A673 (cell line): ENCODE measurements around the gene ZBTB16. TPM values are rescaled to one million over a fixed set of nuclear protein-coding genes. Genes with fewer than 3 reads are reported as not detected.

Experiments
- BruUV-seq: library from RNA; stranded (reverse); fragments of 400-500 nt; replicated peaks from 2 replicates; lab custom pipeline; 2021; lab: Mats Ljungman, UMichigan
- CTCF ChIA-PET: fragments of 300-600 bp; sonication (Branson Sonifier 250); formaldehyde crosslinking; loops from one replicate; lab custom pipeline; 2022; ENCODE audit warnings: antibody characterized with exemption; lab: Charles Lee
- POLR2A ChIA-PET: fragments of 300-600 bp; sonication (Branson Sonifier 250); formaldehyde crosslinking; loops from one replicate; lab custom pipeline; 2022; ENCODE audit warnings: antibody characterized with exemption; ENCODE audit not compliant: low non-redundant PET; lab: Charles Lee
- DNase-seq: peaks from one replicate; pipeline ENCODE4 v3.0.0-alpha.2; 2015; ENCODE audit warnings: low spot score
- H3K27ac ChIP-seq: fragments of 200-600 bp; sonication (generic); 2 replicates; pipeline ENCODE4 v1.5.1; 2016; ENCODE audit warnings: mixed run types, low read depth, mild to moderate bottlenecking, mixed read lengths, antibody characterized with exemption, low read length; ENCODE audit not compliant: poor library complexity, severe bottlenecking
- H3K27me3 ChIP-seq: fragments of 200-600 bp; sonication (generic); replicated peaks from 2 replicates; pipeline ENCODE4 v1.6.1; 2017; ENCODE audit warnings: mixed run types, low read depth, mild to moderate bottlenecking, mixed read lengths, antibody characterized with exemption, low read length; ENCODE audit not compliant: insufficient read depth, poor library complexity
- H3K36me3 ChIP-seq: fragments of 200-600 bp; sonication (generic); 2 replicates; pipeline ENCODE4 v1.6.1; 2016; ENCODE audit warnings: mixed run types, mild to moderate bottlenecking, mixed read lengths, antibody characterized with exemption, low read length; ENCODE audit not compliant: insufficient read depth, poor library complexity, severe bottlenecking
- H3K4me1 ChIP-seq: fragments of 200-600 bp; sonication (generic); 2 replicates; pipeline ENCODE4 v1.6.1; 2017; ENCODE audit warnings: mixed run types, mild to moderate bottlenecking, mixed read lengths, antibody characterized with exemption, low read length; ENCODE audit not compliant: insufficient read depth, poor library complexity, severe bottlenecking
- H3K4me3 ChIP-seq: fragments of 200-600 bp; sonication (generic); 2 replicates; pipeline ENCODE4 v1.5.1; 2016; ENCODE audit warnings: low read depth, mixed run types, mild to moderate bottlenecking, mixed read lengths, low read length; ENCODE audit not compliant: poor library complexity, severe bottlenecking
- H3K9me3 ChIP-seq: fragments of 200-600 bp; sonication (generic); 2 replicates; pipeline ENCODE4 v1.6.1; 2016; ENCODE audit warnings: mixed run types, low read depth, mild to moderate bottlenecking, mixed read lengths, antibody characterized with exemption, low read length; ENCODE audit not compliant: poor library complexity, severe bottlenecking
- CTCF ChIP-seq: fragments of 300-800, 200-600 bp; sonication (generic); conservative IDR thresholded peaks from 2 replicates; pipeline ENCODE4 v1.5.1; 2017; ENCODE audit warnings: low read depth, mild to moderate bottlenecking, antibody characterized with exemption, low read length, moderate library complexity, mixed read lengths
- EZH2 ChIP-seq: fragments of 200-600 bp; sonication (generic); IDR thresholded peaks from 2 replicates; pipeline ENCODE4 v1.6.1; 2017; ENCODE audit warnings: borderline replicate concordance, low read depth, mild to moderate bottlenecking, mixed read lengths, antibody characterized with exemption, low read length; ENCODE audit not compliant: poor library complexity, severe bottlenecking
- intact Hi-C: fragments of 100-400 bp; cut with micrococcal nuclease; formaldehyde crosslinking; loops from one replicate; pipeline ENCODE4 v1.10.0; 2022; ENCODE audit not compliant: unreplicated experiment
- total RNA-seq: library from RNA; stranded (reverse); gene quantifications from 2 replicates; pipeline ENCODE4 v1.2.3, GENCODE V29; 2021

The ZBTB16 gene
- total RNA-seq, 1 experiment from 2014 or later: 12.0 TPM

DNA sequence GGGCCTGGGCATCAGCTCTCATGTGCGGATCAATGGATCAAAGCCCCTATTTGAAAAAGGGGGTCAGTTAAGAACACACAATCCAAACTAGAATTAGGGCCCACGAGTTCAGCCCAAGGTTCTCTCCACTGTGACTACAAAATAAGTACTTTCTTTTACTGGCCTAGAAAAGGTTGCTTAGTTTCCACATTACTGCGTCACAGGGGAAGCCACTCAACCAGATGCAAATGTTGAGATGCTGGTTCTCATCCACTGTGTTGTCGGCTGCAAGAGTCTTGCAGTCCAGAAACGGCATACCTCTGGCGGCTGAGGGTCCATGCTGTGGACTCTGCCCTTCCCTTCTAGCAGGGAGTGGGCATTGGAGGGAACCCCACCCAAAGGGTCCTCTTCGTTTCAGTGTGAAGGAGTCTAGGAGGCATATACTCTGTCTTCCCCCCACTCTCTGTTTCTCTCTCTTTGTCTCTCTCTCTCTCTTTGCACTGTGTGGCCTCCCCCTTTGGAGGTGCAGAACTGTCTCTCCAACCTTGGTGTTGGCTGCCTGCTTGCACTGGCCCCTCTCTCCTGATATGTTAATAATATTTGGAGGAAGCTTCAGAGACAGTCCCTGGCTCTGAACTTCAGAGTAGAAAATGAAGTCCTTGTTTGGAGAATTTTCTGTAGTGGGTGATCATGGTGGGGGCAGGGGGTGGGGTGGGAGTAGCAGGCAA, 137.6 kb downstream of the ZBTB16 start:
- no TSS peak for BruUV-seq
- no peaks in the 10 kb centered on the region for H3K27me3 ChIP-seq
- H3K9me3 ChIP-seq: no peaks in the 10 kb centered on the region
- POLR2A ChIA-PET: no interaction called here
- H3K4me3 ChIP-seq: no peak overlapping the region
- no peak for DNase-seq
- H3K36me3 ChIP-seq: no peaks in the 10 kb centered on the region
- TF ChIP-seq CTCF (no peak), EZH2 (no peak)
- H3K27ac ChIP-seq: no peak overlapping the region
- CTCF ChIA-PET: no interaction called here
- peaks cover 7% of the 10 kb centered on the region for H3K4me1 ChIP-seq
- intact Hi-C loops: no loop called here

DNA sequence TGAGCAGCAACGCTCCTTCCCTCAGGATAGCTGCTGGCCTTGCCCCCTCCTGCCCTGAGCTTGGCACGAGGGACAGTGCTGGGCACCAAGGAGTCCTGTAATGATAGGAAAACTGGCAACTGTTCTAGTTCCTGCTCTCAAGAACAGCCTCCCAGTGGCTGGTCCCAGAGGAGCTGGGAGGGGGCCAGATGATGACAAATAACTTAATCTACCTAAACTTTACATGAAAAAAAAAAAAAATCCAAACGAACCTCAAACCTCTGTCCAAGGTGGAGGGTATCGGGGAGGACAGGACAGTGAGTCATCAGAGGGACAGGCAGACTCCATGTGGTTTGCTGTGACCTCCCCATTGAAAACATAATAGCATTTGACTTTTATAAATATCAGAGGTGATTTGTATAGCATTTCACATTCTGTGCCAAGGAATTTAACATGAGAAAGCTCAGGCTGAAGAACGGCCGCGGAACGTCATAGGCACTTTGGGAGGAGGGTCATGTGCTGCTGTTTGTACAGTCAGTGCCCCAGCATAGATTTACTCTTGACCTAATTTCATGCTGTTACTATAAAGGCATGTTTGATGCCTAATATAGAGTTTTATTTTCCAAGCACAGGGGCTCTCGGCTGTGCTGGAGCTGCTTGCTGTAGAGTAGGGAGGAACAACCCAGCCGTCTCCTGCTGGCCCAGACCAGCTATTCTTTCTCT, 138.4 kb downstream of the ZBTB16 start:
- intact Hi-C loops: no loop called here
- ChIA-PET POLR2A (interaction anchor here (0.7 kb wide), 1 partner anchor 21 kb away, joined by 4 read pairs; no protein-coding TSS in a partner anchor), CTCF (no interaction called here)
- no peaks in the 10 kb centered on the region for H3K27me3 ChIP-seq
- BruUV-seq: no TSS peak
- peaks cover 7% of the 10 kb centered on the region for H3K4me1 ChIP-seq
- H3K27ac ChIP-seq: no peak overlapping the region
- TF ChIP-seq EZH2: no peak
- TF ChIP-seq CTCF: no peak
- no peaks in the 10 kb centered on the region for H3K9me3 ChIP-seq
- DNase-seq: peak; percentile 40
- H3K36me3 ChIP-seq: no peaks in the 10 kb centered on the region
- H3K4me3 ChIP-seq: no peak overlapping the region

- CTCF ChIA-PET: no interaction called here
- DNase-seq: no peak
- Histone ChIP-seq H3K9me3 (no peaks in the 10 kb centered on the region), H3K4me1 (peaks cover 4% of the 10 kb centered on the region), H3K36me3 (no peaks in the 10 kb centered on the region), H3K27ac (no peak overlapping the region), H3K4me3 (no peak overlapping the region), H3K27me3 (no peaks in the 10 kb centered on the region)
- intact Hi-C loops: no loop called here
- POLR2A ChIA-PET: no interaction called here
- no TSS peak for BruUV-seq
- TF ChIP-seq CTCF: no peak
- no peak for TF ChIP-seq EZH2
These were observed 139.5 kb downstream of the ZBTB16 start for GRCh38 chr11:114199051-114199450.
